ENCODE measurements around the gene TPH2.

TPH2 gene

DNA sequence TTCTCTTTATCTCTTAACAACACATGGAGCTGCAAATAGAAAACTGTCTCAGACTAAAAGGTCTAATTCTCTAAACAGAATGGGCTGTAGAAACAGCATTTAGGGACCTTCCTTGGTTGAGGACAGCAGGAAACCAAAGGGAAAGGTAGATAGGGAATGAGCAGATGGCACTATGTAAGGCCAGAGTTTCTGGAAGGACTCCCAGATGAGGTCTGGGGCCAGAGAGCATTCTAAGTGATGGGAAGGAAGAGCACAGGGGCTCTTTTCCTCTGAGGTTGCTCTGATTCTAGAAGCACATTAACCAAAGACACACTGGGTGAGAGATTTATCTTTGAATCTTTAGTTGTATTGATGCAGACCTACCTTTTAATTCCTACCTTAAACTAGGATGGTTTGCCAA is 79.4 kb downstream of the TPH2 start:
- TF ChIP-seq, protein P1, sequence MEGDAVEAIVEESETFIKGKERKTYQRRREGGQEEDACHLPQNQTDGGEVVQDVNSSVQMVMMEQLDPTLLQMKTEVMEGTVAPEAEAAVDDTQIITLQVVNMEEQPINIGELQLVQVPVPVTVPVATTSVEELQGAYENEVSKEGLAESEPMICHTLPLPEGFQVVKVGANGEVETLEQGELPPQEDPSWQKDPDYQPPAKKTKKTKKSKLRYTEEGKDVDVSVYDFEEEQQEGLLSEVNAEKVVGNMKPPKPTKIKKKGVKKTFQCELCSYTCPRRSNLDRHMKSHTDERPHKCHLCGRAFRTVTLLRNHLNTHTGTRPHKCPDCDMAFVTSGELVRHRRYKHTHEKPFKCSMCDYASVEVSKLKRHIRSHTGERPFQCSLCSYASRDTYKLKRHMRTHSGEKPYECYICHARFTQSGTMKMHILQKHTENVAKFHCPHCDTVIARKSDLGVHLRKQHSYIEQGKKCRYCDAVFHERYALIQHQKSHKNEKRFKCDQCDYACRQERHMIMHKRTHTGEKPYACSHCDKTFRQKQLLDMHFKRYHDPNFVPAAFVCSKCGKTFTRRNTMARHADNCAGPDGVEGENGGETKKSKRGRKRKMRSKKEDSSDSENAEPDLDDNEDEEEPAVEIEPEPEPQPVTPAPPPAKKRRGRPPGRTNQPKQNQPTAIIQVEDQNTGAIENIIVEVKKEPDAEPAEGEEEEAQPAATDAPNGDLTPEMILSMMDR (IDR thresholded peaks at IDR 0.05; ENCODE audit: insufficient read depth, low read depth, low read length, missing control alignments) = no peak
- DNase-seq (ENCODE audit: low read depth) = no peak
- H3K4me3 ChIP-seq (ENCODE audit: low read length) = no peak overlapping the region

DNA sequence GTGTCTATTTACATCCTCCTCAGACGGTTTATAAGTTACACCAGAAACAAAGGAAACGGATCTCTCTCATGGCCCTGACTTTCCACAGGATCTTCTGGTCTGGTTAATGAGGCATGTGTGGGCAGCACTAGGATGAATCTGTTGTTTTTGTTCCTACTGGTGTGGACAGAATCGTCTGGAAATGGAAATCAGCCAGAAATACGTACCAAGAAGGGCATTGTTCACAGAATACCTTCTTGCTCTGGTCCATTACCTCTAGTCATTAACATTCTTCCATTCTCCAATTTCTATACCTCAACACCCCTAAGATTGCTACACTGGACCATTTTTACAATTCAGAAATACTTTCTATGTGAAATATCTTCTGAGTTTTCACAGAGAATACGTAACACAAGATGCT is 86.0 kb downstream of the TPH2 start:
- H3K4me3 ChIP-seq (ENCODE audit: low read length) = no peak overlapping the region
- DNase-seq (ENCODE audit: low read depth) = peak; percentile 8
- TF ChIP-seq, protein P1 (IDR thresholded peaks at IDR 0.05; ENCODE audit: insufficient read depth, low read depth, low read length, missing control alignments) = no peak

DNA sequence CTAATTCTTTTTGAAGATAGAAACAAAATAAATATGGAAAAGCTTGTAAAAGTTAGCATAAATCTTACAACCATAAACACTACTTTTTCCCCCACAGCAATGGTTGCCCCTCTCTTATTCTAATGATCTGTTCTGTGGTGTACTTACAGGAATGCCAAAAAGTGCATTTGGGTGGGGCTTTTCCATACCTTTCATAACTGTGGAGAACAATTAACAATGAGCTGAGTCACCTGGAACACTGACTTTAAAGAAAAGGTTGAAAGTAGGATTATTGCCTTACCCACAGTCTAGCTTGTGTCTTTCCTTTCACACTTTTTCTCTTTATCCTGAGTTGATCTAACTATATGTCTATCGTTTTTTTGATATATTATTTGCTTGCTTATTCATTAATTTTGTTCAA is 86.9 kb downstream of the TPH2 start:
- TF ChIP-seq, protein P1 (IDR thresholded peaks at IDR 0.05; ENCODE audit: insufficient read depth, low read depth, low read length, missing control alignments) = no peak
- H3K4me3 ChIP-seq (ENCODE audit: low read length) = no peak overlapping the region
- DNase-seq (ENCODE audit: low read depth) = peak; percentile 31

DNA sequence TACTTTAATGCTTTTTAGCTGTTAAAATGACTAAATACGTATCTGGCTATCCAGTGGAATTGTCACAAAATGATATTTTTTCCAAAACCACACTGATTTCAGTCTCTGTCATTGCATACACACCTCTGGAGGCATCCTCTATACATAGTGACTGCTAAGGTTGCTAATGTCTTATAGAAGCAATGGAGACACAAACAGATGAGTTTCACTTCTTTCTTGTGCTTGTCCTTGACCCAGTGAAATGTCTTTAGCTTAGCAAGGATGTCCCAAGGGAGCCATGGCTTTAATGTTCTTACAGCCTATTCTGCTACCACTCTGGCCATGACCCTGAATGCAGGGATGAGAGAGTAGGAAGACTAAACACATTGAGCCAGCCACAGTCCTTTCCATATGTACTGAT is 90.3 kb downstream of the TPH2 start:
- H3K4me3 ChIP-seq (ENCODE audit: low read length) = no peak overlapping the region
- TF ChIP-seq, protein P1 (IDR thresholded peaks at IDR 0.05; ENCODE audit: insufficient read depth, low read depth, low read length, missing control alignments) = no peak
- no peak for DNase-seq (ENCODE audit: low read depth)

DNA sequence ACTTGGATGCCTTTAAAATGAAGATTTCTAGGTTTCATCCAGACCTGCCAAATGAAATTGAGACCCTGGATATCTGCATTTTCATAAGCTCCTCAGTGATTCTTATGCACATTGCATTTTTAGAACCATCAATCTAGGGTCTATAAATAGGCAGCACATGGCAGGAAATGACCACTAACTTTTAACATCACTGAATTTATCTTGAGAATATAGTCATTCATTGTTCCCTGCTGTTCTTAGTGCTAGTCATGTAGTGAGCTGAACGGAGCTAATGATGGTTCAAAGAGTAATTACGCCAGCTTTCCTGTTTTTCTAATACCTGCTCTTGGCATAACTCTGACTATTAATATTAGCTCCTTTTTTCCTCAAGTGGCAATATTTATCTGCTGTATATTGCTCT is 91.6 kb downstream of the TPH2 start:
- TF ChIP-seq, protein P1 (IDR thresholded peaks at IDR 0.05; ENCODE audit: insufficient read depth, low read depth, low read length, missing control alignments) = no peak
- no peak for DNase-seq (ENCODE audit: low read depth)
- H3K4me3 ChIP-seq (ENCODE audit: low read length) = no peak overlapping the region

DNA sequence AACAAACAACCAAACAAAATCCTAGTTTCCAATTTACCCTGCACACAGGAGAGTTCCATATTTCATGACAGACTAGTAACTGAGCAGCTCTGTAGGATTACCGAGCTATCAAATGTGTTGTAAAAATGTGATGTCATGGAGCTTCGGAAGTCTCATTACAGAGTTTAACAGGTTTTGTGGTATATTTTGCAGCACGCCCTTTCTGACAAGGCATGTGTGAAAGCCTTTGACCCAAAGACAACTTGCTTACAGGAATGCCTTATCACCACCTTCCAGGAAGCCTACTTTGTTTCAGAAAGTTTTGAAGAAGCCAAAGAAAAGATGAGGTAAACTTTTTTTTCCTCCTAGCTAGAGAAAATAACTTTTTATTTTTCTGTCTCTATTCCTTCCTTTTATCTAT is 92.4 kb downstream of the TPH2 start:
- H3K4me3 ChIP-seq (ENCODE audit: low read length) = no peak overlapping the region
- TF ChIP-seq, protein P1 (IDR thresholded peaks at IDR 0.05; ENCODE audit: insufficient read depth, low read depth, low read length, missing control alignments) = no peak
- DNase-seq (ENCODE audit: low read depth) = no peak

DNA sequence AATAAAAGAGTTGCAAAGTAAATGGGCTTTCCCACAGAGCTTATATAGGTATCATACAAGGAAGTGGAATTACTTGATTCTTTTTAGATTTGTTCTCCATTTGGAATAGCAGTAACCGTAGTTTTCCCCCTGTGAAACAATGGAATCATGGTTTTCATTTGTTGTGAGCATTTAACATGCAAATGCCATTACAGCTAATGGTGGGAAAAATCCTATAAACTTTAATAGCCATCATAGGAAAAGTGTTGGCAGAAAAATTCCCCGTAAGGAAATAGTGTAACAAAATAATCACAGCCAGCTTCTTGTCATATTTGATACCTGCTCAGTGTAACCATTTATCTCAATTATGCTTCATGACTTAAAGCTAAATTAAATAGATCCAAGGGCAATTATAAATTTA is 95.3 kb downstream of the TPH2 start:
- H3K4me3 ChIP-seq (ENCODE audit: low read length) = no peak overlapping the region
- DNase-seq (ENCODE audit: low read depth) = no peak
- TF ChIP-seq, protein P1 (IDR thresholded peaks at IDR 0.05; ENCODE audit: insufficient read depth, low read depth, low read length, missing control alignments) = no peak

Data from epithelial cell of esophagus (primary cell).